GM18907 (cell line): ENCODE results near the gene TPGS1.
A peak's percentile ranks its signal among the peaks of the same experiment; 100 is the strongest.

Source experiments
- ATAC-seq: cut with Tn5 transposase; IDR thresholded peaks from one replicate; pipeline ENCODE4 v1.9.1; 2021; ENCODE audit warnings: mild to moderate bottlenecking, moderate library complexity; ENCODE audit not compliant: unreplicated experiment

The TPGS1 gene, protein sequence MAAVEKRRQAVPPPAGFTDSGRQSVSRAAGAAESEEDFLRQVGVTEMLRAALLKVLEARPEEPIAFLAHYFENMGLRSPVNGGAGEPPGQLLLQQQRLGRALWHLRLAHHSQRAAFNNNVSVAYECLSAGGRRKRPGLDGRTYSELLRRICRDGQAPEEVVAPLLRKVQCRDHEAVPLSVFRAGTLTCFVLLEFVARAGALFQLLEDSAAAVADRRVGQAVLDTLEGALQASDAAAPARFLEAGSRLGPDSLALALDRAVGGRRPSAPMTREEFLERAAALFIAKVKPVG

DNA sequence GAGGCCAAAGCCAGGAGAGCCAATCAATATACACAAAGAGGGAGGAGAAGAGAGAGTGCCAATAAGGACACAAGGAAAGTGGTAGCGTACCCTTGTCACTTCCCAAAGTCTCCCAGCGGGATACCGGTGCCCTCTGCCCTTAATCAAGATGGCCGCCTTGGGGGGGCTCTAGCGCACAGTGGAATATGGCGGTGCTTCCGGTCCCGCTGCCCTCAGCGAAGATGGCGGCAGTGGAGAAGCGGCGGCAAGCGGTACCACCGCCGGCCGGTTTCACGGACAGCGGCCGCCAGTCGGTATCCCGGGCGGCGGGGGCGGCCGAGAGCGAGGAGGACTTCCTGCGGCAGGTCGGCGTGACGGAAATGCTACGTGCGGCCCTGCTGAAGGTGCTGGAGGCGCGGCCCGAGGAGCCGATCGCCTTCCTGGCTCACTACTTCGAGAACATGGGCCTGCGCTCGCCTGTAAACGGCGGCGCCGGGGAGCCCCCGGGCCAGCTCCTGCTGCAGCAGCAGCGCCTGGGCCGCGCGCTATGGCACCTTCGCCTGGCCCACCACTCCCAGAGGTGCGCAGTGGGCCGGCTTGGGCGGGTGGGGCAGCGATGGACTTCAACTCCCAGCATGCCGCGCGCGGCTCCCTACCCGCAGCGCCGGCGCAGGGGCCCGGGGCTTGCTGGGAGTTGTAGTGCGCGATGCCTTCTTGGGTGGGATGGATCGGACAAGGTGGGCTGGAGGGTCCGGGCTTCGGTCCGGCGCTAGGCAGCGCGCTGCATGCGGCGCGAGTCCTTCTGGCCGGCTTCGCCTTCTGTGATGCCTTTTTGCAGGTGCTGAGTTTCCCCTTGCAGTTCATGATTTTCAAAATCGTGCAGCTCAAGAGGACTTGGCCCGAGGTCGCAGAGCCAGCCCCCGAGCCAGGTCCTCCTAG lies at the start of gene TPGS1:
Gene TPGS1, plus strand, starts transcription at position 212 of the 918 bp plus-strand sequence. Its CDS starts 10 bp downstream, at position 222.
- ATAC-seq = peak; percentile 56

DNA sequence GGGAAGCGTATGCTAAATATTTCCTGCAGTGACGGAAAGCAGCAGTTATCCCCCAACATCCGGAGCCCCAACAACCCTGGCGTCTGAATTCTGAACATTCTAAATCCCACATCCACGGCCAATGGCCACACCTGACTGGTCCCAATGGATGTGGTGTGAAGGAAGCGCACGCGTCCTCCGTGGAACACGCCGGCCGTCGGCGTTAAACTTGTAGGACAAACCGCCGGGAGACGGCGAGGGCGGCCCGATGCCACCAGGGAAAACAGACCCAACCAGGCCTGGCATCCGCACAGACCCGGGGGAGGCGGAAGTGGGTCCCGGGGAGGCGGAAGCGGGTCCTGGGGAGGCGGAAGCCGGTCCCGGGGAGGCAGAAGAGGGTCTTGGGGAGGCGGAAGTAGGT lies 49.7 kb upstream of the TPGS1 start:
- ATAC-seq = no peak

DNA sequence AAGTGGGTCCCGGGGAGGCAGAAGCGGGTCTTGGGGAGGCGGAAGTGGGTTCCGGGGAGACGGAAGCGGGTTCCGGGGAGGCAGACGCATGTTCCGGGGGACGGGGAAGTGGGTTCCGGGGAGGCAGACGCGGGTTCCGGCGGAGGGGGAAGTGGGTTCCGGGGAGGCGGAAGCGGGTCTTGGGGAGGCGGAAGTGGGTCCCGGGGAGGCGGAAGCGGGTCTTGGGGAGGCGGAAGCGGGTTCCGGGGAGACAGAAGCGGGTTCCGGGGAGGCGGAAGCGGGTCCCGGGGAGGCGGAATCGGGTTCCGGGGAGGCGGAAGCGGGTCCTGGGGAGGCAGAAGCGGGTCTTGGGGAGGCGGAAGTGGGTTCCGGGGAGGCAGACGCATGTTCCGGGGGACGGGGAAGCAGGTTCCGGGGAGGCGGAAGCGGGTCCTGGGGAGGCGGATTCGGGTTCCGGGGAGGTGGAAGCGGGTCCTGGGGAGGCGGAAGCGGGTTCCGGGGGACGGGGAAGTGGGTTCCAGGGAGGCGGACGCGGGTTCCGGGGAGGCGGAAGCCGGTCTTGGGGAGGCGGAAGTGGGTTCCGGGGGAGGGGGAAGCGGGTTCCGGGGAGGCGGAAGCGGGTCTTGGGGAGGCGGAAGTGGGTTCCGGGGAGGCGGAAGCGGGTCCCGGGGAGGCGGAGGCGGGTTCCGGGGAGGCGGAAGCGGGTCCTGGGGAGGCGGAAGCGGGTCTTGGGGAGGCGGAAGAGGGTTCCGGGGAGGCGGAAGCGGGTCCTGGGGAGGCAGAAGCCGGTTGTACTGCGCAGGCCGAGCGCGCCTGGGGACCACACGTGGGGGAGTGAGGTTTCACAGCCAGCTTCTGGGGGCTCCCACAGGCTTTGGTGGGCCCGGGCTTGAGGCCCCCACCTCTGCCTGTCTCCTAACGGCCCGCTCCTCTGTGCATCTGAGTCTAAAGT lies 48.9 kb upstream of the TPGS1 start:
- ATAC-seq = no peak

DNA sequence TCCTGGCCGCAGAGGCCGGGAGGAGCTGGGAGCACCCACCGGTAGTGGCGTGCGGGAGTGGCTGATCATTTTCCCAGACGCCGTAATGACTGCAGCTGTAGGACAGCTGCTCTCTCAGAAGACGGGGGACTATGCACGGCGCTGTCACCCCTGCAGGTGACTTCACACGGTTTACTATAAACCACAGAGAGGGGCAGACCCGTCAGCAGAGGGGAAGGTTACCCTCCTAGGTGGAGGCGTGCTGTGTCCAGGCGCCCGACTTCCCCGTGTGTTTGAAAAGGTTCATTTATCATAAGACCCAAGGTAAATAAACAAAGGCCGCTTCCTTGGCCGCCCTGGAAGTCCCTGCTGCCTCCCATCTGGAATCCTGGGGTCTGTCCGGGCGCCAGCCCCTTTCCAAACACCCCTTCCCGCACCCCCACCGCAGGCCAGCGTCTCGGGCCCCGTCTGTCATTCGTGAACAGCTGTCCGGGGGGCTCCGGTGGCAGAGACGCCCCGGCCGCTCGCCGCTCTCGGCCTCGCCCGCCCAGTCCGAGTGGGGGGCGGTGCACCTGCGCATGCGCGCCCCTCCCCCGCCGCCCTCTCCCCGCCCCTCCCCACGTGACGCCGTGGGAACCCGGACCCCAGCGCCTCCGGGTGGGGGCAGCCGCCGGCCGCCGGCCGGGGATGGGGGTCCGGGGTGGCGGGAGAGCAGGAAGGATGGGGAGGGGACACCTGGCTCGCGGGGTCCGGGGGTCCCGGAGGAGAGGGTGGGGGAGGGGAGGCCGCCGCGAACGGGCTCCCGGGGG lies 47.4 kb upstream of the TPGS1 start:
- no peak for ATAC-seq

DNA sequence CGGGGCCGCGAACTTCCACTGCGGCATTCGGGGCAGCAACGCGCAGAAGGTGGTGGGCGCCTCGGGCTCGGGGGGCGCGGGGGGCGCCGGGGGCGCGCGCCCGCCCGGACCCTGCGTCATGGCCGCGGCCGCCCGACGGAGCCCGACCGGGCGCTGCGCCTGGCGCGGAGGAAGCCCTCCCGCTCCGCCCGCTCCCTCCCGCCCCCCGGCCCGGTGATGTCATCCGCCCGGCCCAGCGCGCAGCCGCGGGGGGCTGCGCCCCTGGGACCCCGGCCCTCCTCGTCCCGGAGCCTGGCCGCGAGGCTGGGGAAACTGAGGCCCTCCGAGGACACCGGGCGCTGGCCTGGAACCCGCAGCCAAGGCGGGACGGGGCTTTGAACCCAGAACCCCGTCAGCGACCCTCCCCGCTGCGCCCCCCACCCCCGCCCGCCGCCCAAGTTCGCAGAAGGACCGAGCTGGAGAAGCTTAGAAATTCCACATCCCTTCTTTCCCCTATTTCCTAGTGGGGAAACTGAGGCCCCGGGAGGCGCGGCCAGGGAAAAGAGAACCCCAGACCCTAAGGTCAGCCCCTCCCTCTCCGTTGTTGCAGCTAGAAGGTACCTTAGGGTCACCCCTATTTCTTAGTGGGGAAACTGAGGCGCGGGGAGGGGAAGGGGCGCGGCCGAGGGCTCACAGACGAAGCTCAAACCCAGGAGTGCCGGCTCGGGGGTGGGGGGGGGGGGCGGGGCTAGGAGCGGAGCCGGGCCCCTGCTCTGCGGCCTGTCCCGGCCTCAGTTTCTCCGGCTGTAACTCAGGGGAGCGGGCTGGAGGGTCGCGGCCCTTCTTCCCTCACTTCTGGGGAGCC lies 46.2 kb upstream of the TPGS1 start, which contains the start of gene SHC2:
Gene SHC2, minus strand, starts transcription at position 157 of the 844 bp plus-strand sequence. Its CDS starts 37 bp downstream, at position 120.
- no peak for ATAC-seq

DNA sequence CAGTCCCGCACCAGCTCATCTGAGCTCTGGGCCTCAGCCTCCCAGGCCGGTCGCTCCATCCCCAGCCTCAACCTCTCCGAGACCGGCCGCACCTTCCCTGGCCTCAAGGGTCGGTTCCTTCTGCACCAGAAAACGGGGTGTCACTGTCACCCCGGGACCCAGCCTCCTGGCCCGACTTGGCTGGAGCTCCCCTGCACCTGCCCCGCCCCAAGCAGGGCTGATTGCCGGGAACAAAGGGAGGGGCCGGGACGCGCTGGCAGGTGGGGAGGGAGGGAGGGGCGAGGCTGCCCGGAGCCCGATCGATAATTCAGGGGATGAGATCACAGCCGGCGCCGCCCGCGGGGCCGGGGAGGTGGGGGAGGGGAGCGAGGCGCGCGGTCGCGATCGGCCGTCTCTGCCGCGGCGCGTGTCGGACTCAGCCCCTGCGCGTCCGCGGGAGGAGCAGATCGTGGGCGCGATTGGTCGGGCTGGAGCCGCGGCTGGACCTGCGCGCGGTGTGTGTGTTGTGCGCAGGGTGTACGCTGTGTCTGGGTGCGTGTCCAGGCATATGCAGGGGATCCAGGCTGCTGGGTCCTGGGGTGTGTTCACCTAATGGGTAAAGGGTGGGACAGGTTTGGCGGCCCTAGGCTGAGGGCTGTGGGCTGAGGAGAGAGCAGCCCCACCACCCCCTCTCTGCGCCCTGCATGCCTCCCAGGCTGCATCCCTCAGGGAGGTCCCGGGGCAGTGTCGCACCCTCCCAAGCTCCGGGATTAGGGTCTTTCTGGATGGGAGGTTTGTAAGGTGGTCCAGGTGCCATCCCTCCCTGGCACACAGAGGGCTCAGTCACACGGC lies 45.4 kb upstream of the TPGS1 start:
- ATAC-seq = no peak

DNA sequence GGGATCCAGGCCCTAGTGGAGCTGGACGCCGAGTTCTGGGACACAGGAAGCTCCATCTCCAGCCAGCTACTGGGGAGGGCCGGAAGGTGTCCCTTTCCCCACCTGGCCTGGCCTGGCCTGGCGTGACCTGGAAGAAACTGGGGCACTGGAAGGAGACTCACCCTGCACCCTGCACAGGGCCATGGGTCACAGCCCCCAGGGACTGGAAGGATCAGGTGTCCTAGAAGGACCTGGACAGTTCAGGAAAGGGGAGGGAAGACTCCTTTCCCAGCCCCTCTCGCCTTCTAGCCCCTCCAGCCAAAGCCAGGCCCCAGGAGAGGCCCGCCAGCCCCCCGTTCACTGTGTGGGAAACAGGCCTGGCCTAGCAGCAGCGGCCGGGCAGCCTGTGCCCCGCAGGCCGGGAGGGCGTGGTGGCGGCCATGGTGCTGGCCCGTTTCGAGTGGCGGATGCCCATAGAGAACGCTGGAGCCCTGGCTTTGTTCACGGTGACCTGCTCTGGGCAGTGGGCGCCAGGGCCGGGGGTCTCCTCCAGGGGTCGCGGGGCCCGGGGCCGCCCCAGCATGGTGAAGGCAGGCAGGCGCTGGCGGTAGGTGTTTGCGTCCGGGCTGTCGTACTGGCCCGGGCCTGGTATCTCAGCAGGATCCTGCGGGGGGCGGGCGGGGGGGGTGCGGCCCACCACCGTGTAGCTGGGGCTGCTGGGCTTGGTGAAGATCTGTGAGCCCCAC lies 43.7 kb upstream of the TPGS1 start:
- ATAC-seq = no peak

DNA sequence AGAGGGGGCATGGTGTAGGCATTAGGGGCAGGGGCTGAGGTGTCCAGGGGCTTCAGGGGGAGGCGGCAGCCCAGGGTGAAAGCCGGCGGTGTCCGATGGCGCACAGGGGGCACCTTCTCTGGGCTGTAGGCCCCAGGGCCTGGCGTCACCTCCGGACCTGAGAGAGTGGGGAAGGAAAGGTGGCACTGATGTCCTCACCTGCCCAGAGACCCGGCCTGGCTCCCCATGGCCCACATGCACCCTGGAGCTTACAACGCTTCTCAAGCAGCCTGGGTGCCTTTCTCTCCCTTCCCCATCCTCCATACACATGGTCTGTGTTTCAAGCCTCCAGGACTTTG lies 43.1 kb upstream of the TPGS1 start:
- no peak for ATAC-seq

DNA sequence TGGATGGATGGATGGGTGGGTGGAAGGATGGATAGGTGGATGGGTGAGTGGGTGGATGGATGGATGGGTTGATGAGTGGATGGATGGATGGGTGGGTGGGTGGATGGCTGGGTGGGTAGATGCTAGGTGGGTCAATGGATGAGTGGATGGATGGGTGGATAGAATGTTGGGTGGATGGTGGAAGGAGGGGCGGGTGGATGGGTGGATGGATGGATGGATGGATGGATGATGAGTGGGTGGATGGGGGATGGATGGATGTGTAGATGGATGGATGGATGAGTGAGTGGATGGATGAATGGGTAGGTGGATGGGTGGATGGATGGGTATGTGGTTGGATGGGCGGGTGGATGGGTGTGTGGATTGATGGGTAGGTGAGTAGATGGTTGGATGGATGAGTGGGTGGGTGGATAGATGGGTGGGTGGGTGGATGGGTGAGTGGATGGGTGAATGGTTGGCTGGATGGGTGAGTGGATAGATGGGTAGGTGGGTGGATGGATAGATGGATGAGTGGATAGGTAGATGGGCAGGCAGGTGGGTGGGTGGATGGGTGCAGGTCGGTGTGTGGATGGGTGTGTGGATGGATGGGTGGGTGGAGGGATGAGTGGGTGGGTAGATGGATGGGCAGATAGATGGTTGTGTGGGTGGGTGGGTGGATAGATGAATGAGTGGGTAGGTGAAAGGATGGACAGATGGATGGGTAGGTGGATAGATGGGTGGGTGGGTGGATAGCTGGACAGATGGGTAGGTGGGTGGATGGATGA lies 42.1 kb upstream of the TPGS1 start:
- ATAC-seq = no peak

DNA sequence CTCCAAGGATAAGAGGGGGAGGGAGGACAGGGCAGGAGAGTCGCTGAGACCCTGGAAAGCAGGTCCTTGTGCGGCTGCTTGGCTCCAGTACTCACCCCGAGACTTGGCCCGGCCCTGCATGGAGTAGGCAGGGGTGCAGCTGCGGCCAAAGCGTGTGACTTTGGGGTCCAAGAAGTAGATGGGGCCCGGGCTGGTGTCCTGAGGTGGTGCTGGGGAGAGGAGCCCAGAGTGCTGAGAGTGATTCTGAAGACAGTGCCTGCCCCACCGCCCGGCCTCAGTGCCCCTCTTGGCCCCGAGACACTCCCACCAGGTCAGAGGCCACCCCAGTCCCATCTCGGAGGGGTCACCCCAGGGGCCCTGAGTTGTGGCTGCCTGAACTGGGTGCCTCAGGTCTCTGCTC lies 39.7 kb upstream of the TPGS1 start:
- no peak for ATAC-seq

DNA sequence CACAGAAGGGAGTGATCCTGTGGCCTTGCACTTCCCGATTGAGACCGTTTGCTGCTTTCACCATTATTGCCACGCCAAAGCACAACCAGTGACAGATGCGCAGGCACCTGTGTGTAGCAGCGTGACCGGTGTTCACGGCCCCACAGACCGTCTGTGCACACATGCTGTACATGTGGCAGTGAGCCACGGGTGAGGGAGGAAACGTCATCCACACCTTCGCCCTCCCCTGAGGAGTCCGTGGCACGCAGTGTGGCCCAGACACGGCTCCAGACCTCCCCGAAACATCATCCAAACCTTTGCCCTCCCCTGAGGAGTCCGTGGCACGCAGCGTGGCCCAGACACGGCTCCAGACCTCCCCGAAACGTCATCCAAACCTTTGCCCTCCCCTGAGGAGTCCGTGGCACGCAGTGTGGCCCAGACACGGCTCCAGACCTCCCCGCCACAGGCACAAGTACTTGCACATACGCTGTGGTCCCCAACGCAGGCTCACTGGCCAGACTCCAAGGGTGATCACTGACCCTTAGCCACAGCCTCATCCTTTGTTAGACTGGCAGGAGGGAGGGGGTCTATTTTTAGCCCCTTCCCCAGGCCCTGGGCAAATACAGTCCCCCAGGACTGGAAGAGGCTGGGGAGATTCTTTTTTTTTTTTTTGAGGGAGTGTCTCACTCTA lies 38.6 kb upstream of the TPGS1 start:
- no peak for ATAC-seq

DNA sequence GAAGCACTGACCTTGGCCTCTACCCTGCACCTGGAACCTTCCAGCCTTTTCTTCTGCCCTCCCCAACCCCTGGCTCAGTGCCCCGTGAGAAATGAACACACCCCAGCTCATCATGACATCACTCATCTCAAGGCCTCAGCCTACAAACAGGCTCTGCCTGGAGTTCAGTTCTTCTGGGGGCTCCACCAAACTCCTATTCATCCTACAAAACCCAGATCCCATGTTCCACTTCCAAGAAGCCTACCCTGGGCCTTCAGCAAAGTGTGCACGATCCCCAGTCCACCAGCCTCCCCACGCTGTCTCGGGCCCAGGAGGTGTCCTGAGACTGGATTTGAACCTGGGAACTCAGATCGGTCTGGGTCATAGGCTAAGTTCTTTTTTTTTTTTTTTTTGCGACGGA lies 37.5 kb upstream of the TPGS1 start:
- no peak for ATAC-seq

DNA sequence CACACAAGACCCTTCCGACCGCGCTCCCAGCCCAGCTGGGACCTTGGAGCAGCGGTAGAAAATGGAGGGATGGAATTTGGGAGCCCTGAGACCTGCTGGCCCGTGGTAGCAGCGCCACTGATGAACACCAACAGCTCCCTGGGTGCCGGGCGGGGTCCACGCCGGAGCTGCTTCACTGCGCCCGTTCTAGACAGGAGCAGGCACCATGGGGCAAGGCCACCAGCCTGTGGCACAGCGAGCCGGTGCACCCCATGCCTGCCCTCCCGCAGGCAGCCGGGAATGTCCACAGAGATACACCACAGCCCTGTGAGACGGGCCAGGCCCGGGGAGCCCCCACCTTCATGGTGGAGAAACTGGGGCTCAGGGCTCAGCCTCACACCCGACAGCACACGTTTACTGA lies 36.6 kb upstream of the TPGS1 start:
- ATAC-seq = no peak

DNA sequence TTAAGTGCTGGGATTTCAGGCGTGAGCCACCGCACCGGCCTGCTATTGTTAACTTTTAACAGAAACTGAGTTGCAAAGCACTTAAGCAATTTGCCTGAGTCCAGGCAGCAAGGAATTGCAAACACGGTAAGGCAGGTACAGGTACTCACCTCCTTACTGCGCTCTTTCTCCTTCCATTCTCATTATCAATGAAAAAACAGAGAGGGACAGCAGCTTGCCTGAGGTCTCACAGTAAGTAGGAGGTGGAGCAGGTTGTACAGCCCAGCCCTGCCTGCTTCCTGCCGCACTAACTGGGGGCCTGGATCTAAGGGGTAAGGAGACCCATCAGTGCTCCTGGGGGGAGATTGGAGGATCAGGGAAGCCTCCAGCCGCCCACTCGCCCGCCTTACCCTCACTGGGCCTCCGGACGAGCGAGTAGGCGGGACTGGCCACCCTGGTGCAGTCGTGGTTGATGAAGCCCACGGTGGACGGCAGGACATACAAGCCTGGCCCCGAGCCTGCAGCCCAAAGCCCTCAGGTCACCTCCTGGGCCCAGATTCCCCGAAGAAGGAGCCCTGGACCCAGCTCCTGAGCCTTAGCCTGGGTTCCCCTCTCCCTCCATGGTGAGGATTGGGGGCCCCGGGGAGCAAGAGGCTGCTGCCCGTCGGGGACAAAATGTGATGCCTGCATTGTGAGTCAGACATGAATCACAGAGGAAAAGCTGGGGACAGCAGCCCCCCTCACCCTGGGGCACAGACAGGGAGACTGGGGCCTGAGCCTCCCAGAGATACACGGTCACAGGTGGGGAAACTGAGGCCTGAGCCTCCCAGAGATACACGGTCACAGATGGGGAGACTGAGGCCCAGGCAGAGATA lies 35.1 kb upstream of the TPGS1 start:
- no peak for ATAC-seq
